T47D (cell line): Measurements from ENCODE around the gene ST3GAL3.
A peak's percentile ranks its signal among the peaks of the same experiment; 100 is the strongest.
"Not testable (repeated sequence)": the region's sequence is repeated elsewhere in the genome, so short reads cannot be mapped to it uniquely, and the experiment has no call there.

ENCODE experiments used
- DNase-seq, 2 experiments: peaks; one replicate each; pipeline versions ENCODE4 v3.0.0 to v3.0.0-alpha.2; 2011 to 2012; ENCODE audit warnings: low read depth in 1 of 2, low spot score in 1 of 2
- JUND ChIP-seq: IDR thresholded peaks from 2 replicates; pipeline ENCODE4 v1.6.1; 2012; ENCODE audit warnings: low read depth
- in situ Hi-C: cut with HindIII; loops from 2 replicates; pipeline ENCODE4 v1.10.0; 2016; ENCODE audit warnings: low sequenced_read_pairs, low pct_unique_long_range_greater_than_20kb

Gene ST3GAL3

DNA sequence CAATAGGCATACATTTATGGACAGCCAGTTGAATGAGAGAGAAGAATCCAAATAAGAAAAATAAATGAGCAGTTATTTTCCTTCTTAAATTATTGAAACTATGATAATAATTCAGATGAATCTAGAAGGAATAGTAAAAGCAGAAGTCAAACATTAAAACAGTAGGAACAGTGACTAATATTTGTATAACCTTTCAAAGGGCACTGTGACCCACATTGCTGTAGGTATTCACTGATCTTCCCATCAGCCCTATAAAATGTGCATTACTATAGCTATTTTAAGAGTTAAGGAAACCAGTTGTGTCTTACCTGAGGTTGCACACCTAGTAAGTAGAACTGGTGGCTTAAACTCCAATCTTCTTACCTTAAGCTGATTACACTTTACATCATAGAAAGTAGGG is 123.5 kb downstream of the ST3GAL3 start:
- peak; percentile 58; the same call in 1 of the 2 replicates for TF ChIP-seq JUND

DNA sequence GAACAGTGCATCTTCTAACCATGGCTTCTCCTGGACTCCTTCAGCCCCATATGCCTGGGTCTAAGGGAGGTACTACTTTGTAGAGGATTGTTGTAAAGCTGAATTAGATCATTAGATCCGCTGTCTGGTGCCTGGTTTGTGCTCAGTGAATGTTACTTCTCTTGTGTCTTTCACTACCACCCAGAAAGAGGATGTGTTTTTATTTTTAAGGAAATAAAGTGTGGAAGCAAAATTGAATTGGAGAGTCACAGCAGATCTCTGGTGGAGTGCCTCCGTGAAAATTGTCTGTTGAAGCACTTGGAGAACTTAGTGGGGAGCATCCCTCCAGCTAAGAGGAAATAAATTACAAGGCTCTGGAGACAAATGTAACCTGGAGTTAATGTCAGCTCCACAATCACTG is 124.5 kb downstream of the ST3GAL3 start:
- no peak for TF ChIP-seq JUND
- DNase-seq, result no peak
- in situ Hi-C loops, result no loop called here

More for the DNA sequence above, 123.5 kb downstream of the ST3GAL3 start:
- DNase-seq, result peak in 1 of 2 experiments; percentile 71
- in situ Hi-C loops, result no loop called here

DNA sequence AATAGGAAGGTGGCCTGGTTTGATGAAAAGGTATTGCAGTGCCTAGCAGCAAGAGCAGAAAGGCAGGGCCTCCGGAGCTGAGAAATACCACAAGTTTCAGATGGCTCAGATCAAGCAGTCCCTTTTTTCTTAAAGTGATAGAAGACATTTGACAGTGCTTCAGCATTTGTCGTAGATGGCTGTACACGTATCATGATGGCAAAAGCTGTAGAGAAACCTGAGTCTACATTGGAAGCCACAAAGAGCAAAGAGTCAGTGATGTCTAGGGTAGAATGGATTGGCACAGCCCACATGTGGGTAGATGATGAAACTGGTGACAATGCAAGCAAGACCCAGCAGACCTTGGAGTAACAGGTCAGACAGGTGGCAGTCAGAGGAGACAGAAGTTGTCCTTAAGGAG is 124.9 kb downstream of the ST3GAL3 start:
- in situ Hi-C loops, result no loop called here
- DNase-seq, result peak in 1 of 2 experiments; percentile 58
- TF ChIP-seq JUND, result no peak

DNA sequence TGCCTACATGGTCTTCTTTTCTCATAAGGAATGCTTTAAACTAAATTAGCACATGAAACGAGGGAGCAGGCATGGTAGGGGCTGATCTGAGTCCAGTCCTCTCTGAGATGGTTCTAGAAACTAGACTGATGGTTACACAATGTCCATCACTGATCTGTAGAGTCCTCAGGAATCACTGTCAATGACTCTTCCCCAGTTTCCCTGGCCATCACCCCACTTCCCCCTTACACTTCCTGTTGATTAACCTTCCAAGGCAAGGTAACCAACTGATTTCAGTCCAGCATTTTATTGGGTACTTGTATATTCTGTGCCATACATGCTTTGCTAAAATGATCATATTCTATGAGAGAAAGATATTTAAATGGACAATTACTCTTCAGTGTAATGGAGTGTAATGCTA is 125.7 kb downstream of the ST3GAL3 start:
- TF ChIP-seq JUND, result no peak
- in situ Hi-C loops, result no loop called here
- no peak for DNase-seq

DNA sequence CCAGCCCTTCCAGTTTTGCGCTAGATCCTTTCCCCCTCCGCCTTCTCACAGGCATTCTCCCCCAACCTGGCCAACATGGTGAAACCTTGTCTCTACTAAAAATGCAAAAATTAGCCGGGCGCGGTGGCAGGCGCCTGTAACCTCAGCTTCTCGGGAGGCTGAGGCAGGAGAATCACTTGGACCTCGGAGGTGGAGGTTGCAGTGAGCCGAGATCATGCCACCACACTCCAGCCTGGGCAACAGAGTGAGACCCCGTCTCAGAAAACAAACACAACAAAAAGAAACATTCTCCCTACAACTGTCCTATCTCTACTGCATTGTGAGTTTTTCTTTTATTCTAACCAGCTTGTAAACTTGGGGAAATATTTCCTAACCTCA is 126.6 kb downstream of the ST3GAL3 start:
- in situ Hi-C loops, DNase-seq: not testable (repeated sequence)

DNA sequence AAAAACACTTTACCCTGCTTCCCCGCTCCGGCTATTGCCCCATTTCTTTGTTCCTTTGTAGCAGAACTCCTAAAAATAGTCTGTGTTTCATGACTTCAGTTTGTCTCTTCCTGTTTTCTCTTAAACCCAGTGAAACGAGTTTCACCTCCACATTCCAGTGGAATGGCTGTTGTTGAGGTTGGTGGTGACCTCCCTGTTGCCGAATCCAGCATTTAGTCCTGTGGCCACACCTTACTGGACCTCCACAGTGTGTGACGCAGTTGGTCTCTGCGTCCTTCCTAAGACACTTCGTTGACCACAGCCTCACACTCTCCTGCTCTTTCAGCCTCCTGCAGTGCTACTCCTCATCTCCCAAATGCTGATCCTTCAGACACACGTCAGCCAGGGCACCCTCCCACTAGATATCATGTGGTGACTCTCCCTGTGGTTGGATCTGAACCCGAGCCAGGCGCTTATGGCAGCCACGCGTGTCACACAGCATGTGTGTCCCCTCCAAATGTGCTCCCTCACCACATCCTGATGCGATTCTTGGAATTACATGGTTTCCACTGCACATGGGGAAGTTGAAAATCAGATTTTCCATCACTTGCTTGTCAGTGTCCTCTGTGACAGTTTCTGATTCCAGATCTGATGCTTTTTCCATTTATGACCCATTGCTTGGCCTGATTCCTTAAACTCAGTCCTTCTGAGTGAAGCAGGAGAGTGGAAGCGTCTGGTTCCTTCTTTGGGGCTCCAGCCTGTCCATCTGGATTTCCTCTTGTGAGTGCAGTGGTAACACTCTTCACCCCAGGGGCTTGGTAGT is 127.1 kb downstream of the ST3GAL3 start:
- TF ChIP-seq JUND, result no peak
- no peak for DNase-seq
- in situ Hi-C loops, result no loop called here

DNA sequence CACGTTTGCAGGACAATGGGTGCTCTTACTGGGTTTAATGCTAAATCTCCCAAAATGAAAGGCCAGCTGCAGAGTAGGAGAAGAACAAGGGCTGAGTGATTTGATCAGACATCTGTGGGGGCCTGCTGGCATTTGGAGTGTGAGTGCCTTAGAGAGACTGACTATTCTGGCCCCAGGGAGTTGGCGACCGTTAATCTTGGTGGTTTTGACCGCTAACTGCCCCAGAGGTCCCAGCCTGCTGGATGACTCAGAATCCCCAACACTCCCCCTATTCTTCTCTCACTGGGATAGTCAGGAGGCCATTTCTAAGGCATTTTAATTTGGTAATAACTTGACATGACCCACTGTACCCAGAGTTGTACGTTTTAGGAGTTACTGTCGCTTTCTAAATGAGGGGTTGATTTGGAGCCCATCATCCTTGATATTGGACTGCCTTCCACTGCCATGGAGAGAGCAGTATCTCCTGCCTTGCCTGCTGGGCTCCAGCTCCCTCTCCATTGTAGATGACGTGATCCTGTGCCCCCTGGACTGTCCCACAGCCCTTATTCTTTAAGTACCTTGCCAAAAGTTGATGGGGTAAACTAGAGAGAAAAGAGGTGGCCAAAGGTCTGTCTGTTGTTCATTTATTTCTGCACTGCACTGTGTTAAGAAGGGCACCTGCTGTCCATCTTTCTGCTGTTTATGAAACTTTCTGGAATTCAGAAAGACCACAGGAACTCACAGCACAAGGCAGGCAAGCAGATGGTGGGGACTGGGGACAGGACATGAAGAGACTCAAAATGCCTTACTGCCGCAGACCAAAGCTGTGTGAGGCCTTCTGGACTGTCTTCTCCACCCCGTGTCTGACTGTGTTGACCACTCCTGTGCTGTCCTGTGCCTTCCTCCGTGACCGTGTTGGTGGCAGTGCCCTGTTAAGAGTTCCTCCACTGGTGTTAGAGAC is 128.0 kb downstream of the ST3GAL3 start:
- no peak for TF ChIP-seq JUND
- in situ Hi-C loops, result no loop called here
- no peak for DNase-seq

DNA sequence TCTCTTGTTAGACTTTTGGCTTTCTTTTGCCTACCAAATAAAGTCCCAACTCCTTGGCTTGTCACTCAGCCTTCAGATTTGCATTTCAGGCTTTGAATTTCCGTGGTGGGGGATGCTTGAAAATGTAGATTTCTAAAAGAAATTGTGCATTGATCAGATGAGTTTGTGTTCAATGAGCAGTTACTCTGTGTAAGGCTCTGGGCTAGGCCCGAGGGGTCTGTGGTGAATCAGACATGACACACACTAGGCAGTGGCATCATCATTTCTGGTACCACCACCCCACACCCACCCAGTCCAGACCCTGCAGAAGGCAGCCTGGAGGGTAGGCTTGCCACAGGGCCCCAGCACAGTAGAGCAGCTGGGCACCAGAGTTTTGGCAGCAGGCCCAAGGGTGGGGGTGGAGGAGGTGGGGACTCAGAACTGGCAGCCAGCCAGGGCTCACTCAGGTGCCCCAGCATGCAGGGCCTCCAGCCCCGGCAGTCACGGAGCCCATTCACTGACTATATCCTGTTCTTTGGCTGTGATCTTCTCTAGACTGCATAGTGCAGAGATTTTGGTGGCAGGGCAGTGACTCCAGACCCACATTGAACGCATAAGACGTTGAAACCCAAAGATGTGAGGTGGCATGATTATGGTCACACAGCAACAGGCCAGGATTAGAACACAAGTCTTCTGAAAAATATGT is 129.1 kb downstream of the ST3GAL3 start:
- in situ Hi-C loops, result no loop called here
- TF ChIP-seq JUND, result no peak
- no peak for DNase-seq

DNA sequence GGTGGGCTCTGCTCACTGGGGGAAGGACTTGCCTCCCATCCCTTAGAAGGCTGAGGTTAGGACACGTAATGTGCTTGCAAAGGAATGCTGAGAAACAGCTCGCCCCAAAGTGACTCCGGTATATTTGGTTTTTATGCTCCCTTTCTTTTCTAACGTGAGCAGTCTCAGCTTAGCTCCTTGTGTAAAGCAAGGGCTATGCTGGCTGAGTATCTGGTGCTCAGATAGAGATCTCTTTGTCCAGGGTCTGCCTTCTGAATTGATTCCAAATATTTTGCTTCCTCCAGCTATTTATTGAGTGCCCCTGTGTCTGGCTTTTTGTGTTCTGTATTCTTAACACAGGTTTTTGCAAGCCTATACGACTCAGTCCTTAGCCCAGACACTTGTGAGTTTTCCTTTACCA is 131.7 kb downstream of the ST3GAL3 start:
- in situ Hi-C loops, result no loop called here
- DNase-seq, result peak in 1 of 2 experiments; percentile 57
- TF ChIP-seq JUND, result no peak

DNA sequence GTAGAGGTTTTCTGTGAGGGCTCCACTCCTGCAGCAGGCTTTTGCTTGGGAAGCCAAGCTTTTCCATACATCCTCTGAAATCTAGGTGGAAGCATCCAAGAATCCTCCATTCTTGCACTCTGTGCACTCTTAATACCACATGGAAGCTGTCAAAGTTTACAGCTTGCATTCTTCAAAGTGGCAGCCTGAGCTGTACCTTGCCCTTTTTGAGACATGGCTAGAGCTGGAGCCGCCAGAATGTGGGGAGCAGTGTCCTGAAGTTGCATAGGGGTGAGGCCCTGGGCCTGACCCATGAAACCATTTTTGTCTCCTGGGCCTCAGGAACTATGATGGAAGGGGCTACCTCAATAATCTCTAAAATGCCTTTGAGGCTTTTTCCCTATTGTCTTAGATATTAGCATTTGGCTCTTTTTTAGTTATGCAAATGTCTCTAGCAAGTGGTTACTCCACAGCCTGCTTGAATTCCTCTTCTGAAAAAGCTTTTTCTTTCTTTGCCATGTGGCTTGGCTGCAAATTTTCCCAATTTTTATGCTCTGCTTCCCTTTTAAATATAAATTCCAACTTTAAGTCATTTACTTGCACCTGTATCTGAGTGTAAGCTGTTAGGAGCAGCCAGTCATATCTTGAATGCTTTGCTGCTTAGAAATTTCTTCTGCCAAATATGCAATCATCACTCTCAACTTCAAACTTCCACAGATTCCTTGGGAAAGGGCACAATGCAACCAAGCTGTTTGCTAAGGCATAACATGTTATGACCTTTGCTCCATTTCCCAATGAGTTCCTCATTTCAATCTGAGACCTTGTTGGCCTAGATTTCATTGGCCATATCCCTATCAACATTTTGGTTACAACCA is 134.2 kb downstream of the ST3GAL3 start:
- no peak for TF ChIP-seq JUND
- in situ Hi-C loops, result no loop called here
- DNase-seq, result no peak

DNA sequence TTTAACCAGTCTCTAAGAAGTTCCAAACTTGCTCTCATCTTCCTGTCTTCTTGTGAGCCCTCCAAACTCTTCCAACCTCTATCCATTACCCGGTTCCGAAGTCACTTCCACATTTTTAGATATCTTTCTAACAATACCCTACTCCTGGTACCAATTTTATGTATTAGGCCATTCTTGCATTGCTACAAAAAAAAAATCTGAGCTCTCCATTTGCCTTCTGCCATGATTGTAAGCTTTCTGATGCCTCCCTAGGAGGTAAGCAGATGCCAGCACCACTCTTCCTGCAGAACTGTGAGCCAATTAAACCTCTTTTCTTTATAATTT is 134.8 kb downstream of the ST3GAL3 start:
- in situ Hi-C loops, result no loop called here
- TF ChIP-seq JUND, result no peak
- no peak for DNase-seq

DNA sequence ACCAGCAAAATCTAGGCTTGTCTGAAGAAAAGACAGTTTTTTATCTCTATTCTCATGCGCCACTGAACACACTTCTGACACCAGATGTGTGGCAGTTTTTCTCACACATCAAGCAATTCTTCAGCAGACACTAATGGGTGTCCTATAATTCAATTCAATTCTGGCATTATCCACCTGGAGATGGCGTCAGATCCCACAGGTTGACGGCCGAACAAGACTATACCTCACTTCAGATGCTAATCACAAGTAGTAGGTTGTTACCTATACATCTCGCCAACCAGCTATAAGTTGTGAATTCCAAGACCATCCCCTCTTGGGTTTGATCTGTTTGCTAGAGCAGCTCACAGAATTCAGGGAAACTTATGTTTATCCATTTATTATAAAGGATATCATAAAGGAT is 136.3 kb downstream of the ST3GAL3 start:
- in situ Hi-C loops, result no loop called here
- DNase-seq, result peak in 1 of 2 experiments; percentile 69
- TF ChIP-seq JUND, result no peak
